Neural cell (in vitro differentiated cells): ENCODE results near the gene KLHL2.

Experiments
- EP300 ChIP-seq: fragments of 450-650 bp; conservative IDR thresholded peaks from 2 replicates; pipeline ENCODE4 v1.6.1; 2014; ENCODE audit warnings: antibody characterized with exemption, mild to moderate bottlenecking, moderate library complexity; ENCODE audit not compliant: poor library complexity, severe bottlenecking
- EZH2 ChIP-seq: fragments of 200-600, 300-800 bp; shearing (Covaris generic), sonication (generic); IDR thresholded peaks from 2 replicates; pipeline ENCODE4 v1.6.1; 2014; ENCODE audit warnings: antibody characterized with exemption, low read length, borderline replicate concordance, mild to moderate bottlenecking; ENCODE audit not compliant: insufficient read depth, poor library complexity, severe bottlenecking
- POLR2AphosphoS5 ChIP-seq: IDR thresholded peaks from 2 replicates; pipeline ENCODE4 v1.6.1; 2012
- RAD21 ChIP-seq: fragments of 450-650 bp; conservative IDR thresholded peaks from 2 replicates; pipeline ENCODE4 v1.6.1; 2014; ENCODE audit warnings: antibody characterized with exemption, mild to moderate bottlenecking, moderate library complexity
- SMC3 ChIP-seq: fragments of 450-650 bp; conservative IDR thresholded peaks from 2 replicates; pipeline ENCODE4 v1.6.1; 2014; ENCODE audit warnings: antibody characterized with exemption, mild to moderate bottlenecking, moderate library complexity; ENCODE audit not compliant: poor library complexity
- TAF1 ChIP-seq: IDR thresholded peaks from 2 replicates; pipeline ENCODE4 v1.6.1; 2012; ENCODE audit warnings: low read depth
- TF ChIP-seq, protein P1 (sequence below): fragments of 450-650 bp; IDR thresholded peaks from 2 replicates; pipeline ENCODE4 v1.5.1; 2014; ENCODE audit warnings: antibody characterized with exemption, mild to moderate bottlenecking, moderate library complexity; ENCODE audit not compliant: poor library complexity, severe bottlenecking
- TF ChIP-seq, protein P2 (sequence below): IDR thresholded peaks from 2 replicates; pipeline ENCODE4 v1.6.1; 2012; ENCODE audit warnings: borderline replicate concordance

DNA sequence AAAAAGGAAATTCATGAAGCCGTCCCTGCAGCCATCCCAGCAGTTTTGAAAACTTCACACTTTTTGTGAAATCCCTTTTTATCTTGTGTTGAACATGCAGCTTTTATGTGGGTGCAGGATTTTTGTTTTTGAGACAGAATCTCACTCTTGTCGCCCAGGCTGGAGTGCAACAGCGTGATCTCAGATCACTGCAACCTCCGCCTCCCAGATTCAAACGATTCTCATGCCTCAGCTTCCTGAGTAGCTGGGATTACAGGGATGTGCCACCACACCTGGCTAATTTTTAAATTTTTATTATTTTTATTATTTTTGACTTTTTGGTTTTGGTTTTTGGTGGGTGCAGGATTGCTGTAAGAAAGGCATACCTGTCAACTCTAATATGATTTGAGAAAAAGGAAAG lies 112.1 kb downstream of the KLHL2 start:
- TF ChIP-seq, protein P1, sequence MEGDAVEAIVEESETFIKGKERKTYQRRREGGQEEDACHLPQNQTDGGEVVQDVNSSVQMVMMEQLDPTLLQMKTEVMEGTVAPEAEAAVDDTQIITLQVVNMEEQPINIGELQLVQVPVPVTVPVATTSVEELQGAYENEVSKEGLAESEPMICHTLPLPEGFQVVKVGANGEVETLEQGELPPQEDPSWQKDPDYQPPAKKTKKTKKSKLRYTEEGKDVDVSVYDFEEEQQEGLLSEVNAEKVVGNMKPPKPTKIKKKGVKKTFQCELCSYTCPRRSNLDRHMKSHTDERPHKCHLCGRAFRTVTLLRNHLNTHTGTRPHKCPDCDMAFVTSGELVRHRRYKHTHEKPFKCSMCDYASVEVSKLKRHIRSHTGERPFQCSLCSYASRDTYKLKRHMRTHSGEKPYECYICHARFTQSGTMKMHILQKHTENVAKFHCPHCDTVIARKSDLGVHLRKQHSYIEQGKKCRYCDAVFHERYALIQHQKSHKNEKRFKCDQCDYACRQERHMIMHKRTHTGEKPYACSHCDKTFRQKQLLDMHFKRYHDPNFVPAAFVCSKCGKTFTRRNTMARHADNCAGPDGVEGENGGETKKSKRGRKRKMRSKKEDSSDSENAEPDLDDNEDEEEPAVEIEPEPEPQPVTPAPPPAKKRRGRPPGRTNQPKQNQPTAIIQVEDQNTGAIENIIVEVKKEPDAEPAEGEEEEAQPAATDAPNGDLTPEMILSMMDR = no peak
- TF ChIP-seq, protein P2, sequence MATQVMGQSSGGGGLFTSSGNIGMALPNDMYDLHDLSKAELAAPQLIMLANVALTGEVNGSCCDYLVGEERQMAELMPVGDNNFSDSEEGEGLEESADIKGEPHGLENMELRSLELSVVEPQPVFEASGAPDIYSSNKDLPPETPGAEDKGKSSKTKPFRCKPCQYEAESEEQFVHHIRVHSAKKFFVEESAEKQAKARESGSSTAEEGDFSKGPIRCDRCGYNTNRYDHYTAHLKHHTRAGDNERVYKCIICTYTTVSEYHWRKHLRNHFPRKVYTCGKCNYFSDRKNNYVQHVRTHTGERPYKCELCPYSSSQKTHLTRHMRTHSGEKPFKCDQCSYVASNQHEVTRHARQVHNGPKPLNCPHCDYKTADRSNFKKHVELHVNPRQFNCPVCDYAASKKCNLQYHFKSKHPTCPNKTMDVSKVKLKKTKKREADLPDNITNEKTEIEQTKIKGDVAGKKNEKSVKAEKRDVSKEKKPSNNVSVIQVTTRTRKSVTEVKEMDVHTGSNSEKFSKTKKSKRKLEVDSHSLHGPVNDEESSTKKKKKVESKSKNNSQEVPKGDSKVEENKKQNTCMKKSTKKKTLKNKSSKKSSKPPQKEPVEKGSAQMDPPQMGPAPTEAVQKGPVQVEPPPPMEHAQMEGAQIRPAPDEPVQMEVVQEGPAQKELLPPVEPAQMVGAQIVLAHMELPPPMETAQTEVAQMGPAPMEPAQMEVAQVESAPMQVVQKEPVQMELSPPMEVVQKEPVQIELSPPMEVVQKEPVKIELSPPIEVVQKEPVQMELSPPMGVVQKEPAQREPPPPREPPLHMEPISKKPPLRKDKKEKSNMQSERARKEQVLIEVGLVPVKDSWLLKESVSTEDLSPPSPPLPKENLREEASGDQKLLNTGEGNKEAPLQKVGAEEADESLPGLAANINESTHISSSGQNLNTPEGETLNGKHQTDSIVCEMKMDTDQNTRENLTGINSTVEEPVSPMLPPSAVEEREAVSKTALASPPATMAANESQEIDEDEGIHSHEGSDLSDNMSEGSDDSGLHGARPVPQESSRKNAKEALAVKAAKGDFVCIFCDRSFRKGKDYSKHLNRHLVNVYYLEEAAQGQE = no peak
- no peak for TF ChIP-seq POLR2AphosphoS5
- TF ChIP-seq TAF1 = no peak
- no peak for TF ChIP-seq EP300
- no peak for TF ChIP-seq SMC3
- no peak for TF ChIP-seq RAD21
- TF ChIP-seq EZH2 = no peak
